GM04503 (cell line): ENCODE measurements around the gene ENPP1.

ENCODE experiments used
- DNase-seq: peaks from one replicate; pipeline ENCODE4 v3.0.0-alpha.2; 2012; ENCODE audit warnings: low read depth

Gene ENPP1

GRCh38 chr6:131807644-131808459, at the start of gene ENPP1:
TSS of gene ENPP1 (plus strand) at chr6:131808020. CDS start at chr6:131808036, 16 bp downstream.
- DNase-seq, result no peak

GRCh38 chr6:131758920-131759319, 48.9 kb upstream of the ENPP1 start:
- DNase-seq, result no peak

- no peak for DNase-seq
Observed at GRCh38 chr6:131761060-131761761, 46.6 kb upstream of the ENPP1 start.

GRCh38 chr6:131761762-131762067, 46.1 kb upstream of the ENPP1 start:
- DNase-seq, result no peak

- no peak for DNase-seq
Observed at GRCh38 chr6:131762984-131763383, 44.8 kb upstream of the ENPP1 start.

- DNase-seq, result no peak
Observed at GRCh38 chr6:131763749-131764148, 44.1 kb upstream of the ENPP1 start.

GRCh38 chr6:131764350-131764749, 43.5 kb upstream of the ENPP1 start:
- no peak for DNase-seq

- no peak for DNase-seq
Observed at GRCh38 chr6:131765081-131765803, 42.6 kb upstream of the ENPP1 start.

GRCh38 chr6:131765804-131766135, 42.0 kb upstream of the ENPP1 start:
- no peak for DNase-seq

- no peak for DNase-seq
Observed at GRCh38 chr6:131766631-131767030, 41.2 kb upstream of the ENPP1 start.

GRCh38 chr6:131768964-131769363, 38.9 kb upstream of the ENPP1 start:
- DNase-seq, result no peak

GRCh38 chr6:131769385-131770141, 38.3 kb upstream of the ENPP1 start:
- DNase-seq, result no peak

GRCh38 chr6:131770776-131771175, 37.0 kb upstream of the ENPP1 start:
- DNase-seq, result no peak

GRCh38 chr6:131773284-131773950, 34.4 kb upstream of the ENPP1 start:
- DNase-seq, result no peak

GRCh38 chr6:131775886-131776285, 31.9 kb upstream of the ENPP1 start:
- no peak for DNase-seq

GRCh38 chr6:131776985-131777384, 30.8 kb upstream of the ENPP1 start:
- no peak for DNase-seq

- no peak for DNase-seq
Observed at GRCh38 chr6:131778169-131778568, 29.7 kb upstream of the ENPP1 start.

- DNase-seq, result no peak
Observed at GRCh38 chr6:131779304-131779703, 28.5 kb upstream of the ENPP1 start.

GRCh38 chr6:131780600-131780999, 27.2 kb upstream of the ENPP1 start:
- DNase-seq, result no peak

GRCh38 chr6:131781687-131782086, 26.1 kb upstream of the ENPP1 start:
- no peak for DNase-seq

- DNase-seq, result no peak
Observed at GRCh38 chr6:131782764-131783163, 25.1 kb upstream of the ENPP1 start.

- no peak for DNase-seq
Observed at GRCh38 chr6:131784561-131784960, 23.3 kb upstream of the ENPP1 start.
